PFSK-1 (cell line): ENCODE results near the gene RSPH1.

Experiments used
- FOXP2 ChIP-seq: optimal IDR thresholded peaks from 2 replicates; pipeline ENCODE3; 2011; ENCODE audit warnings: borderline replicate concordance, control low read depth, inconsistent platforms; ENCODE audit not compliant: insufficient read depth; ENCODE audit errors: extremely low read length, extremely low read depth
- POLR2AphosphoS5 ChIP-seq: IDR thresholded peaks from 2 replicates; pipeline ENCODE4 v1.6.1; 2012; ENCODE audit warnings: low read depth, mild to moderate bottlenecking, control low read depth, low read length, moderate library complexity
- SIN3A ChIP-seq: IDR thresholded peaks from 2 replicates; pipeline ENCODE4 v1.6.1; 2012; ENCODE audit warnings: mild to moderate bottlenecking, low read length, moderate library complexity, borderline replicate concordance; ENCODE audit not compliant: insufficient read depth
- TAF1 ChIP-seq: IDR thresholded peaks from 2 replicates; pipeline ENCODE4 v1.6.1; 2012; ENCODE audit warnings: low read length, control low read depth, borderline replicate concordance; ENCODE audit not compliant: insufficient read depth
- TF ChIP-seq, protein P1 (sequence below), 2 experiments: IDR thresholded peaks; 2 replicates each; pipeline versions ENCODE4 v1.6.1 to v1.8.0; 2011 to 2012; ENCODE audit warnings: low read depth in 2 of 2, low read length in 2 of 2, control low read depth in 1 of 2, inconsistent platforms in 1 of 2, mild to moderate bottlenecking in 1 of 2, moderate library complexity in 1 of 2; ENCODE audit not compliant: insufficient read depth in 1 of 2

DNA sequence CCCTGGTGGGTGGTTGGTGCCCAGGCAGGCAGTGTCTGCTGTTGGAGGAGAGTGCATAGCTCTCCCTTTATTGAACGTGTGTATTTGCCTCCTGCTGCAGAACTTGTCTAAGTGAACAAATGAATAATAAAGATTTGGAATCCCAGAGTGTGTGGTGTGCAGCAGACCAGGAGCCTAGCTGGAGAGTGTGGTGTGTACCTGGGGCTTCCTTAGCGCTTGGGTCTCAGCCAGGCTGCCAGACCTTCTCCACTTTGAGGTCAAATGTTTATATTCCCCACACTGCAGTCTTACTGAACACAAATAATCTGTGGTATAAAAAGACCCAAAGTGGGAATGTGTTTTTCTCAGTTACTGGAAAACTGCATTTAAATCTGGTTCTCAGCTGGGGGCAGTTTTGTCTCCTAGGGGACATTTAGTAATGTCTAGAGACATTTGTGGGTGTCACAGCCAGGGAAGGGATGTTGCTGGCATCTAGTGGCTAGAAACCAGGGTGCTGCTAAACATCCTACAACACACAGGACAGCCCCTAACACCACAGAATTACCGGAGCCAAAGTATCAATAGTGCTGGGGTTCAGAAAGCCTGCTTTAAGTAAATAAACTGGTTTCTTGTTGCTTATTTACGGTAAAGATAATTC is 41.2 kb upstream of the RSPH1 start:
- TF ChIP-seq SIN3A (no peak), POLR2AphosphoS5 (no peak), TAF1 (no peak), FOXP2 (no peak)
- TF ChIP-seq, protein P1, sequence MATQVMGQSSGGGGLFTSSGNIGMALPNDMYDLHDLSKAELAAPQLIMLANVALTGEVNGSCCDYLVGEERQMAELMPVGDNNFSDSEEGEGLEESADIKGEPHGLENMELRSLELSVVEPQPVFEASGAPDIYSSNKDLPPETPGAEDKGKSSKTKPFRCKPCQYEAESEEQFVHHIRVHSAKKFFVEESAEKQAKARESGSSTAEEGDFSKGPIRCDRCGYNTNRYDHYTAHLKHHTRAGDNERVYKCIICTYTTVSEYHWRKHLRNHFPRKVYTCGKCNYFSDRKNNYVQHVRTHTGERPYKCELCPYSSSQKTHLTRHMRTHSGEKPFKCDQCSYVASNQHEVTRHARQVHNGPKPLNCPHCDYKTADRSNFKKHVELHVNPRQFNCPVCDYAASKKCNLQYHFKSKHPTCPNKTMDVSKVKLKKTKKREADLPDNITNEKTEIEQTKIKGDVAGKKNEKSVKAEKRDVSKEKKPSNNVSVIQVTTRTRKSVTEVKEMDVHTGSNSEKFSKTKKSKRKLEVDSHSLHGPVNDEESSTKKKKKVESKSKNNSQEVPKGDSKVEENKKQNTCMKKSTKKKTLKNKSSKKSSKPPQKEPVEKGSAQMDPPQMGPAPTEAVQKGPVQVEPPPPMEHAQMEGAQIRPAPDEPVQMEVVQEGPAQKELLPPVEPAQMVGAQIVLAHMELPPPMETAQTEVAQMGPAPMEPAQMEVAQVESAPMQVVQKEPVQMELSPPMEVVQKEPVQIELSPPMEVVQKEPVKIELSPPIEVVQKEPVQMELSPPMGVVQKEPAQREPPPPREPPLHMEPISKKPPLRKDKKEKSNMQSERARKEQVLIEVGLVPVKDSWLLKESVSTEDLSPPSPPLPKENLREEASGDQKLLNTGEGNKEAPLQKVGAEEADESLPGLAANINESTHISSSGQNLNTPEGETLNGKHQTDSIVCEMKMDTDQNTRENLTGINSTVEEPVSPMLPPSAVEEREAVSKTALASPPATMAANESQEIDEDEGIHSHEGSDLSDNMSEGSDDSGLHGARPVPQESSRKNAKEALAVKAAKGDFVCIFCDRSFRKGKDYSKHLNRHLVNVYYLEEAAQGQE (IDR thresholded peaks at IDR 0.05; ENCODE audit: insufficient read depth in 1 of 2, low read depth in 2 of 2, low read length in 2 of 2) = no peak
